Loucy (cell line): ENCODE measurements around the gene HOXA11.

Experiments used
- H2AFZ ChIP-seq: fragments of 200-600 bp; sonication (generic); 2 replicates; pipeline ENCODE4 v1.6.0; 2016; ENCODE audit warnings: antibody characterized with exemption, mild to moderate bottlenecking, low read length, moderate library complexity
- H3F3A ChIP-seq: fragments of 200-600 bp; 2 replicates; pipeline ENCODE4 v1.6.0; 2016; ENCODE audit warnings: antibody characterized with exemption, low read depth, mild to moderate bottlenecking
- H3K27me3 ChIP-seq: fragments of 200-600 bp; sonication (generic); 2 replicates; pipeline ENCODE4 v1.6.1; 2014; ENCODE audit warnings: low read length, mild to moderate bottlenecking; ENCODE audit not compliant: insufficient read depth, poor library complexity, severe bottlenecking
- H3K36me3 ChIP-seq: fragments of 200-600 bp; sonication (generic); 2 replicates; pipeline ENCODE4 v1.6.1; 2016; ENCODE audit warnings: low read length; ENCODE audit not compliant: insufficient read depth
- H3K4me1 ChIP-seq: fragments of 200-600 bp; sonication (generic); 2 replicates; pipeline ENCODE4 v1.5.1; 2014; ENCODE audit warnings: low read length, mild to moderate bottlenecking; ENCODE audit not compliant: insufficient read depth, poor library complexity, severe bottlenecking
- H3K4me2 ChIP-seq: fragments of 200-600 bp; sonication (generic); 2 replicates; pipeline ENCODE4 v1.6.0; 2014; ENCODE audit warnings: antibody characterized with exemption, low read length, low read depth, mild to moderate bottlenecking; ENCODE audit not compliant: poor library complexity, severe bottlenecking
- H3K4me3 ChIP-seq: fragments of 200-600 bp; sonication (generic); 2 replicates; pipeline ENCODE4 v1.5.1; 2014; ENCODE audit warnings: low read length, mild to moderate bottlenecking, mixed read lengths; ENCODE audit not compliant: poor library complexity, severe bottlenecking
- H3K79me2 ChIP-seq: fragments of 200-600 bp; sonication (generic); 2 replicates; pipeline ENCODE4 v1.6.1; 2014; ENCODE audit warnings: low read length; ENCODE audit not compliant: insufficient read depth
- H3K9ac ChIP-seq: fragments of 200-600 bp; sonication (generic); 2 replicates; pipeline ENCODE4 v1.6.0; 2014; ENCODE audit warnings: mild to moderate bottlenecking, low read depth, low read length, moderate library complexity; ENCODE audit not compliant: poor library complexity, severe bottlenecking
- H3K9me2 ChIP-seq: fragments of 200-600 bp; sonication (generic); replicated peaks from 2 replicates; pipeline ENCODE4 v1.6.1; 2016; ENCODE audit warnings: low read depth, low read length, mixed read lengths
- H3K9me3 ChIP-seq: fragments of 200-600 bp; sonication (generic); 2 replicates; pipeline ENCODE4 v1.6.1; 2014; ENCODE audit warnings: mild to moderate bottlenecking, antibody characterized with exemption, low read length, low read depth; ENCODE audit not compliant: insufficient read depth
- H4K20me1 ChIP-seq: fragments of 200-600 bp; sonication (generic); 2 replicates; pipeline ENCODE4 v1.6.0; 2014; ENCODE audit warnings: antibody characterized with exemption, low read length, mild to moderate bottlenecking; ENCODE audit not compliant: insufficient read depth, poor library complexity, severe bottlenecking
- CTCF ChIP-seq: fragments of 200-600 bp; sonication (generic); conservative IDR thresholded peaks from 2 replicates; pipeline ENCODE4 v1.5.1; 2014; ENCODE audit warnings: mild to moderate bottlenecking, antibody characterized with exemption, low read length
- EZH2phosphoT487 ChIP-seq: fragments of 200-600 bp; IDR thresholded peaks from 2 replicates; pipeline ENCODE4 v1.6.1; 2018; ENCODE audit warnings: antibody characterized with exemption, mild to moderate bottlenecking, moderate library complexity, borderline replicate concordance

Gene HOXA11

GRCh38 chr7:27219821-27220220 is 34.8 kb upstream of the HOXA11 start:
- H3K9ac ChIP-seq = no peak overlapping the region
- TF ChIP-seq EZH2phosphoT487 = no peak
- TF ChIP-seq CTCF = no peak
- H3K4me1 ChIP-seq = no peaks in the 10 kb centered on the region
- H4K20me1 ChIP-seq = no peaks in the 10 kb centered on the region
- H3K9me2 ChIP-seq = no peaks in the 10 kb centered on the region
- H3K27me3 ChIP-seq = no peaks in the 10 kb centered on the region
- H3K36me3 ChIP-seq = no peaks in the 10 kb centered on the region
- no peaks in the 10 kb centered on the region for H3K79me2 ChIP-seq
- no peaks in the 10 kb centered on the region for H3K9me3 ChIP-seq
- no peak overlapping the region for H3K4me2 ChIP-seq
- H3K4me3 ChIP-seq = no peak overlapping the region
- H3F3A ChIP-seq = no peaks in the 10 kb centered on the region
- H2AFZ ChIP-seq = no peak overlapping the region

- no peaks in the 10 kb centered on the region for H3K79me2 ChIP-seq
- no peaks in the 10 kb centered on the region for H3K27me3 ChIP-seq
- no peak for TF ChIP-seq CTCF
- no peak for TF ChIP-seq EZH2phosphoT487
- H3F3A ChIP-seq = no peaks in the 10 kb centered on the region
- H4K20me1 ChIP-seq = no peaks in the 10 kb centered on the region
- no peak overlapping the region for H3K4me3 ChIP-seq
- no peaks in the 10 kb centered on the region for H3K4me1 ChIP-seq
- no peaks in the 10 kb centered on the region for H3K36me3 ChIP-seq
- no peak overlapping the region for H3K4me2 ChIP-seq
- H3K9ac ChIP-seq = no peak overlapping the region
- H3K9me2 ChIP-seq = no peaks in the 10 kb centered on the region
- H3K9me3 ChIP-seq = no peaks in the 10 kb centered on the region
- no peak overlapping the region for H2AFZ ChIP-seq
Measured at GRCh38 chr7:27217951-27218350, 32.9 kb upstream of the HOXA11 start.

GRCh38 chr7:27215356-27215755 is 30.3 kb upstream of the HOXA11 start:
- Histone ChIP-seq H3K4me2 (no peak overlapping the region), H3K4me1 (no peaks in the 10 kb centered on the region), H3K79me2 (no peaks in the 10 kb centered on the region), H3K9ac (no peak overlapping the region), H3F3A (no peaks in the 10 kb centered on the region), H2AFZ (no peak overlapping the region), H4K20me1 (no peaks in the 10 kb centered on the region), H3K4me3 (no peak overlapping the region), H3K27me3 (no peaks in the 10 kb centered on the region), H3K9me2 (no peaks in the 10 kb centered on the region), H3K36me3 (no peaks in the 10 kb centered on the region), H3K9me3 (no peaks in the 10 kb centered on the region)
- TF ChIP-seq CTCF (no peak), EZH2phosphoT487 (no peak)
